ENCODE data around the gene LTBP3.

Gene LTBP3

GRCh38 chr11:65558002-65558929 is at the start of gene LTBP3:
TSS of gene LTBP3 (minus strand) at chr11:65558359. CDS start at chr11:65557959, 400 bp downstream.
- peak; percentile 45 for DNase-seq

- no peak for DNase-seq
These were observed 48.9 kb upstream of the LTBP3 start for GRCh38 chr11:65606876-65607613.

GRCh38 chr11:65604258-65604657 is 46.1 kb upstream of the LTBP3 start:
- no peak for DNase-seq

- DNase-seq = no peak
These were observed 41.7 kb upstream of the LTBP3 start for GRCh38 chr11:65599955-65600246.

GRCh38 chr11:65599216-65599954 is 41.2 kb upstream of the LTBP3 start:
- DNase-seq = no peak

- DNase-seq = no peak
These were observed 40.1 kb upstream of the LTBP3 start for GRCh38 chr11:65598258-65598699.

- DNase-seq = no peak
These were observed 38.4 kb upstream of the LTBP3 start for GRCh38 chr11:65596520-65596919.

GRCh38 chr11:65595543-65596281 is 37.6 kb upstream of the LTBP3 start, which contains the start of gene KCNK7:
TSS of gene KCNK7 (minus strand) at chr11:65595800. CDS start at chr11:65595772, 28 bp downstream.
- DNase-seq = no peak

GRCh38 chr11:65595131-65595530 is 37.0 kb upstream of the LTBP3 start:
- no peak for DNase-seq

- peak; percentile 49 for DNase-seq
These were observed 35.6 kb upstream of the LTBP3 start for GRCh38 chr11:65593518-65594414.

GRCh38 chr11:65592858-65593517 is 34.8 kb upstream of the LTBP3 start:
- no peak for DNase-seq

- DNase-seq = no peak
These were observed 34.0 kb upstream of the LTBP3 start for GRCh38 chr11:65591939-65592857.

GRCh38 chr11:65590240-65590738 is 32.1 kb upstream of the LTBP3 start:
- no peak for DNase-seq

- DNase-seq = no peak
These were observed 31.5 kb upstream of the LTBP3 start for GRCh38 chr11:65589444-65590239.

- DNase-seq = peak; percentile 76
These were observed 30.3 kb upstream of the LTBP3 start for GRCh38 chr11:65588199-65589054.

- DNase-seq = no peak
These were observed 28.5 kb upstream of the LTBP3 start for GRCh38 chr11:65586676-65587075.

- no peak for DNase-seq
These were observed 28.1 kb upstream of the LTBP3 start for GRCh38 chr11:65586247-65586630.

Data from activated naive CD4-positive, alpha-beta T cell treated with Interleukin-2 at 50 U/mL for 16 hours (primary cell).